Neural progenitor cell (in vitro differentiated cells): ENCODE data around the gene ERO1B.

Experiments
- CTCF ChIP-seq: fragments of 200-600 bp; sonication (generic); IDR thresholded peaks from 2 replicates; pipeline ENCODE4 v1.5.1; 2017; ENCODE audit warnings: antibody characterized with exemption, mild to moderate bottlenecking
- EZH2 ChIP-seq: fragments of 200-600 bp; sonication (generic); IDR thresholded peaks from 2 replicates; pipeline ENCODE4 v1.6.1; 2017; ENCODE audit warnings: antibody characterized with exemption, mild to moderate bottlenecking, moderate library complexity
- EZH2phosphoT487 ChIP-seq: fragments of 200-600 bp; sonication (generic); IDR thresholded peaks from 2 replicates; pipeline ENCODE4 v1.6.1; 2017; ENCODE audit warnings: antibody characterized with exemption

GRCh38 chr1:236316437-236316836 lies 34.7 kb upstream of the ERO1B start:
- TF ChIP-seq CTCF (no peak), EZH2phosphoT487 (no peak), EZH2 (no peak)
